GM23248 (cell line): ENCODE measurements around the gene PSME1. TPM values are rescaled to one million over a fixed set of nuclear protein-coding genes. Genes with fewer than 3 reads are reported as not detected.
A peak's percentile ranks its signal among the peaks of the same experiment; 100 is the strongest.

Experiments
- DNase-seq: peaks from one replicate; pipeline ENCODE4 v3.0.0-alpha.2; 2015
- H2AFZ ChIP-seq: fragments of 200-600 bp; sonication (generic); 2 replicates; pipeline ENCODE4 v1.6.1; 2016; ENCODE audit warnings: antibody characterized with exemption
- H3F3A ChIP-seq: fragments of 200-600 bp; sonication (generic); 2 replicates; pipeline ENCODE4 v1.6.1; 2016; ENCODE audit warnings: mild to moderate bottlenecking, antibody characterized with exemption, mixed run types; ENCODE audit not compliant: insufficient read depth
- H3K27ac ChIP-seq: fragments of 200-600 bp; sonication (generic); 2 replicates; pipeline ENCODE4 v1.5.1; 2016; ENCODE audit warnings: mild to moderate bottlenecking
- H3K27me3 ChIP-seq: fragments of 200-600 bp; sonication (generic); replicated peaks from 2 replicates; pipeline ENCODE4 v1.6.1; 2016; ENCODE audit warnings: mild to moderate bottlenecking; ENCODE audit not compliant: insufficient read depth
- H3K36me3 ChIP-seq: fragments of 200-600 bp; sonication (generic); 2 replicates; pipeline ENCODE4 v1.6.1; 2016; ENCODE audit warnings: low read depth, mild to moderate bottlenecking
- H3K4me1 ChIP-seq: fragments of 200-600 bp; sonication (generic); 2 replicates; pipeline ENCODE4 v1.6.1; 2016; ENCODE audit warnings: mild to moderate bottlenecking; ENCODE audit not compliant: insufficient read depth
- H3K4me2 ChIP-seq: fragments of 200-600 bp; sonication (generic); one replicate; pipeline ENCODE4 v1.6.1; 2016; ENCODE audit warnings: mild to moderate bottlenecking; ENCODE audit not compliant: unreplicated experiment
- H3K4me3 ChIP-seq: fragments of 200-600 bp; sonication (generic); 2 replicates; pipeline ENCODE4 v1.5.1; 2016; ENCODE audit warnings: mild to moderate bottlenecking
- H3K79me2 ChIP-seq: fragments of 200-600 bp; sonication (generic); 2 replicates; pipeline ENCODE4 v1.6.1; 2016; ENCODE audit warnings: mild to moderate bottlenecking; ENCODE audit not compliant: insufficient read depth
- H3K9ac ChIP-seq: fragments of 200-600 bp; sonication (generic); 2 replicates; pipeline ENCODE4 v1.6.1; 2016; ENCODE audit warnings: mild to moderate bottlenecking
- H3K9me2 ChIP-seq: fragments of 200-600 bp; sonication (generic); 2 replicates; pipeline ENCODE4 v1.6.1; 2016; ENCODE audit warnings: mixed run types, mild to moderate bottlenecking, moderate library complexity; ENCODE audit not compliant: insufficient read depth
- H3K9me3 ChIP-seq: fragments of 200-600 bp; sonication (generic); one replicate; pipeline ENCODE4 v1.6.1; 2017; ENCODE audit warnings: low read depth
- H4K20me1 ChIP-seq: fragments of 200-600 bp; sonication (generic); 2 replicates; pipeline ENCODE4 v1.6.0; 2016; ENCODE audit not compliant: insufficient read depth
- EZH2 ChIP-seq: fragments of 200-600 bp; sonication (generic); IDR thresholded peaks from 2 replicates; pipeline ENCODE4 v1.6.1; 2018; ENCODE audit warnings: antibody characterized with exemption, mild to moderate bottlenecking; ENCODE audit not compliant: insufficient read depth, poor library complexity, severe bottlenecking
- EZH2phosphoT487 ChIP-seq: fragments of 200-600 bp; sonication (generic); IDR thresholded peaks from 2 replicates; pipeline ENCODE4 v1.6.1; 2018; ENCODE audit warnings: antibody characterized with exemption, moderate library complexity, mild to moderate bottlenecking, low read depth; ENCODE audit not compliant: insufficient read depth
- WGBS, 2 experiments: methylation state at CpG; one replicate each; pipeline ENCODE4 v1.1.6; 2015 to 2017; ENCODE audit warnings: low lambda C conversion rate in 2 of 2, low coverage in 1 of 2; ENCODE audit errors: missing lambda C conversion rate in 2 of 2; 5-methylcytosine and 5-hydroxymethylcytosine counted together
- in situ Hi-C: fragments of 300-500 bp; cut with MboI; formaldehyde crosslinking; loops from 2 replicates; pipeline ENCODE4 v1.15.0; 2020
- polyA plus RNA-seq: library from polyadenylated mRNA; unstranded; fragments of >200 nt; fragmentation: Nextera tagmentation; extraction: Ambion mirVana; gene quantifications from 2 replicates; pipeline ENCODE4 v1.2.1, GENCODE V29; 2016
- total RNA-seq: library from RNA; depleted of rRNA; stranded (reverse); fragments of >200 nt; shearing (Covaris generic); gene quantifications from 2 replicates; pipeline ENCODE4 v1.2.3, GENCODE V29; 2014

The PSME1 gene
- total and polyA plus RNA-seq, 2 experiments from 2014 or later: 58.9 to 144 TPM

GRCh38 chr14:24147761-24148428, 11.9 kb downstream of the PSME1 start:
- H3K79me2 ChIP-seq: peaks cover 55% of the 10 kb centered on the region
- H3K36me3 ChIP-seq: peaks cover 14% of the 10 kb centered on the region
- no peaks in the 10 kb centered on the region for H3K9me3 ChIP-seq
- H3K9ac ChIP-seq: peak overlapping the region; percentile 80
- no peaks in the 10 kb centered on the region for H4K20me1 ChIP-seq
- no peaks in the 10 kb centered on the region for H3K27me3 ChIP-seq
- H2AFZ ChIP-seq: peak overlapping the region; percentile 66
- H3K27ac ChIP-seq: peak overlapping the region; percentile 10
- peaks cover 31% of the 10 kb centered on the region for H3F3A ChIP-seq
- WGBS, 2 experiments: 5 to 6% methylated on average over 29 of the region's 29 CpGs
- H3K4me2 ChIP-seq: peak overlapping the region; percentile 85
- in situ Hi-C loops: no loop called here
- no peaks in the 10 kb centered on the region for H3K9me2 ChIP-seq
- DNase-seq: peak; percentile 36
- TF ChIP-seq EZH2phosphoT487: no peak
- no peak for TF ChIP-seq EZH2
- H3K4me3 ChIP-seq: peak overlapping the region; percentile 84
- H3K4me1 ChIP-seq: peaks cover 31% of the 10 kb centered on the region

GRCh38 chr14:24149302-24149969, 13.4 kb downstream of the PSME1 start:
- Histone ChIP-seq H4K20me1 (no peaks in the 10 kb centered on the region), H3K9ac (0 out of 2 replicates have a peak overlapping the region, but pooled peaks have one; percentile 80), H3K4me2 (no peak overlapping the region), H3K4me3 (no peak overlapping the region), H3K9me2 (no peaks in the 10 kb centered on the region), H3K36me3 (peaks cover 19% of the 10 kb centered on the region), H3K9me3 (no peaks in the 10 kb centered on the region), H3K79me2 (peaks cover 48% of the 10 kb centered on the region), H2AFZ (no peak overlapping the region), H3K4me1 (peaks cover 18% of the 10 kb centered on the region), H3F3A (peaks cover 17% of the 10 kb centered on the region), H3K27me3 (no peaks in the 10 kb centered on the region), H3K27ac (no peak overlapping the region)
- in situ Hi-C loops: no loop called here
- DNase-seq: no peak
- TF ChIP-seq EZH2: no peak
- no peak for TF ChIP-seq EZH2phosphoT487
- WGBS, 2 experiments: 94 to 100% methylated on average over 3 of the region's 3 CpGs

GRCh38 chr14:24150061-24150460, 14.1 kb downstream of the PSME1 start:
- no peaks in the 10 kb centered on the region for H3K9me2 ChIP-seq
- H3K9me3 ChIP-seq: no peaks in the 10 kb centered on the region
- TF ChIP-seq EZH2phosphoT487: no peak
- TF ChIP-seq EZH2: no peak
- peaks cover 42% of the 10 kb centered on the region for H3K79me2 ChIP-seq
- no peak overlapping the region for H2AFZ ChIP-seq
- peaks cover 12% of the 10 kb centered on the region for H3F3A ChIP-seq
- no peak overlapping the region for H3K27ac ChIP-seq
- in situ Hi-C loops: no loop called here
- no peak overlapping the region for H3K4me3 ChIP-seq
- H3K36me3 ChIP-seq: peaks cover 25% of the 10 kb centered on the region
- H3K4me2 ChIP-seq: no peak overlapping the region
- DNase-seq: no peak
- H3K27me3 ChIP-seq: no peaks in the 10 kb centered on the region
- peaks cover 16% of the 10 kb centered on the region for H3K4me1 ChIP-seq
- no peak overlapping the region for H3K9ac ChIP-seq
- 97 to 98% methylated on average over 9 of the region's 9 CpGs for WGBS, 2 experiments
- H4K20me1 ChIP-seq: no peaks in the 10 kb centered on the region

DNA sequence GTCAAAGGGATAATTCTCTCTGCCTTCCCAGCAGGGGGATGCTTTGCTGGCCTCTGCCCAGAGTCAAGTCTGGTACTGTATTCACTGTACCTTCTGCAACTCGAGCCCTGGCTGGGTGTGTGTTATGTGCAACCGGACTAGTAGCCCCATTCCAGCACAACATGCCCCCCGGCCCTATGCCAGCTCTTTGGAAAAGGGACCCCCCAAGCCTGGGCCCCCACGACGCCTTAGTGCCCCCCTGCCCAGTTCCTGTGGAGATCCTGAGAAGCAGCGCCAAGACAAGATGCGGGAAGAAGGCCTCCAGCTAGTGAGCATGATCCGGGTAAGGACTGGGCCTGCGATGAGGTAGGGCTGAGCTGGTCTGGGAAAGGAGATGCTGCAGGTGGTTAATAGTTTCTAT, 14.6 kb downstream of the PSME1 start:
- no peaks in the 10 kb centered on the region for H3K9me3 ChIP-seq
- WGBS, 2 experiments: 93 to 95% methylated on average over 9 of the region's 9 CpGs

More for the DNA sequence above, 14.6 kb downstream of the PSME1 start:
- Histone ChIP-seq H3K4me2 (no peak overlapping the region), H3K27ac (no peak overlapping the region), H3K9ac (no peak overlapping the region), H3K9me2 (no peaks in the 10 kb centered on the region), H4K20me1 (no peaks in the 10 kb centered on the region), H3K27me3 (no peaks in the 10 kb centered on the region), H2AFZ (no peak overlapping the region), H3K36me3 (peaks cover 30% of the 10 kb centered on the region), H3K4me1 (peaks cover 11% of the 10 kb centered on the region), H3K79me2 (peaks cover 37% of the 10 kb centered on the region), H3F3A (peaks cover 8% of the 10 kb centered on the region), H3K4me3 (no peak overlapping the region)
- TF ChIP-seq EZH2phosphoT487 (no peak), EZH2 (no peak)
- DNase-seq: no peak
- in situ Hi-C loops: no loop called here
